Hindlimb muscle (tissue), 1 donor: Measurements from ENCODE around the gene CPSF4L. TPM values are rescaled to one million over a fixed set of nuclear protein-coding genes. Genes with fewer than 3 reads are reported as not detected.
A peak's percentile ranks its signal among the peaks of the same experiment; 100 is the strongest.

Source experiments
- DNase-seq: peaks from one replicate; pipeline ENCODE4 v3.0.0-alpha.2; 2013
- polyA plus RNA-seq: library from polyadenylated mRNA; unstranded; fragments of 120-200 nt; gene quantifications from one replicate; pipeline ENCODE4 v1.2.1, GENCODE V29; 2013; ENCODE audit not compliant: insufficient read length

CPSF4L gene
- polyA plus RNA-seq, 1 donor = not detected

- no peak for DNase-seq
These were observed 28.0 kb upstream of the CPSF4L start for GRCh38 chr17:73289549-73290254.

GRCh38 chr17:73288534-73289302 is 27.0 kb upstream of the CPSF4L start:
- no peak for DNase-seq

- DNase-seq = no peak
These were observed 25.2 kb upstream of the CPSF4L start for GRCh38 chr17:73286863-73287296.

- no peak for DNase-seq
These were observed 24.5 kb upstream of the CPSF4L start for GRCh38 chr17:73285916-73286862.

- DNase-seq = no peak
These were observed 23.9 kb upstream of the CPSF4L start for GRCh38 chr17:73285603-73285908.

GRCh38 chr17:73284906-73285602 is 23.4 kb upstream of the CPSF4L start:
- no peak for DNase-seq

GRCh38 chr17:73284354-73284753 is 22.7 kb upstream of the CPSF4L start:
- DNase-seq = no peak

GRCh38 chr17:73283841-73284282 is 22.2 kb upstream of the CPSF4L start:
- DNase-seq = peak; percentile 33

- DNase-seq = no peak
These were observed 21.6 kb upstream of the CPSF4L start for GRCh38 chr17:73283250-73283649.

- DNase-seq = no peak
These were observed 20.9 kb upstream of the CPSF4L start for GRCh38 chr17:73282629-73283028.

- no peak for DNase-seq
These were observed 20.2 kb upstream of the CPSF4L start for GRCh38 chr17:73281928-73282327.

- DNase-seq = no peak
These were observed 18.5 kb upstream of the CPSF4L start for GRCh38 chr17:73280191-73280590.

GRCh38 chr17:73279704-73280103 is 18.0 kb upstream of the CPSF4L start:
- no peak for DNase-seq

GRCh38 chr17:73278465-73279453 is 17.1 kb upstream of the CPSF4L start:
- peak; percentile 43 for DNase-seq

- DNase-seq = no peak
These were observed 16.4 kb upstream of the CPSF4L start for GRCh38 chr17:73278049-73278464.

- DNase-seq = no peak
These were observed 12.8 kb upstream of the CPSF4L start for GRCh38 chr17:73274490-73274889.

- no peak for DNase-seq
These were observed 11.2 kb upstream of the CPSF4L start for GRCh38 chr17:73272906-73273218.

GRCh38 chr17:73271072-73271471 is 9.4 kb upstream of the CPSF4L start:
- DNase-seq = no peak

- DNase-seq = no peak
These were observed 8.1 kb upstream of the CPSF4L start for GRCh38 chr17:73269791-73270190.

- DNase-seq = no peak
These were observed 7.6 kb upstream of the CPSF4L start for GRCh38 chr17:73269329-73269615.

GRCh38 chr17:73268582-73269328 is 7.1 kb upstream of the CPSF4L start:
- no peak for DNase-seq
